ENCODE results near the gene OSBP2. TPM values are rescaled to one million over a fixed set of nuclear protein-coding genes. Genes with fewer than 3 reads are reported as not detected.

OSBP2 gene
- total and polyA plus RNA-seq, 10 of the 15 experiments (the other 5 are each of a cell fraction or from before 2014, with no cell fraction given) = 0.11 to 7.7 (median 3.6) TPM

GRCh38 chr22:30718938-30719337, 24.3 kb downstream of the OSBP2 start (continued):
- TF ChIP-seq ZNF687 (IDR thresholded peaks at IDR 0.05) (no peak), ZNF274 (IDR thresholded peaks at IDR 0.05; ENCODE audit: insufficient read depth, insufficient read length) (no peak), PAX8 (IDR thresholded peaks at IDR 0.05) (no peak)

- no peak overlapping the region for H3K4me3 ChIP-seq
- FAIRE-seq (peak; percentile 23), ATAC-seq (peak; percentile 49), DNase-seq (ENCODE audit: low read depth, low spot score) (no peak)
- in situ Hi-C loops (cut with MboI) (no loop called here), intact Hi-C loops (cut with micrococcal nuclease; ENCODE audit: unreplicated experiment) (no loop called here)
- no peak overlapping the region for H3K4me2 ChIP-seq (ENCODE audit: control insufficient read depth, insufficient read depth)
- BruUV-seq (replicated peaks) = no TSS peak
- no peaks in the 10 kb centered on the region for H3K27me3 ChIP-seq (replicated peaks in 1 of 2; ENCODE audit: control insufficient read depth in 2 of 2, insufficient read depth in 2 of 2, low read length in 1 of 2)
- H3K9ac ChIP-seq (ENCODE audit: control insufficient read depth, insufficient read depth, low read length) = no peak overlapping the region
- ChIA-PET SMC1A (ENCODE audit: uncharacterized antibody, unreplicated experiment) (interaction anchor here (1.7 to 2.3 kb wide), 3 partner anchors 20 to 34 kb away, joined by 3 to 8 read pairs (median 4); no protein-coding TSS in a partner anchor), RAD21 (ENCODE audit: unreplicated experiment) (interaction anchor here (0.8 kb wide), 1 partner anchor 77 kb away, joined by 3 read pairs; no protein-coding TSS in a partner anchor), POLR2A (interaction anchor here (0.6 kb wide), 1 partner anchor 191 kb away, joined by 3 read pairs; no protein-coding TSS in a partner anchor), CTCF (interaction anchor here (1.0 to 2.2 kb wide), 2 partner anchors 35 to 114 kb away, joined by 3 to 9 read pairs; no protein-coding TSS in a partner anchor)
- H3K9me3 ChIP-seq (replicated peaks; ENCODE audit: control insufficient read depth, insufficient read depth, low read length) = no peaks in the 10 kb centered on the region
- H3K79me2 ChIP-seq (ENCODE audit: control insufficient read depth, insufficient read depth, low read length) = no peaks in the 10 kb centered on the region
- H3K36me3 ChIP-seq (ENCODE audit: control insufficient read depth in 2 of 2, insufficient read depth in 2 of 2, low read length in 1 of 2) = no peaks in the 10 kb centered on the region
- TF ChIP-seq IKZF2 (IDR thresholded peaks at IDR 0.05) (peak; percentile 48 to 55; a peak in 2 of 4 replicates), JUNB (IDR thresholded peaks at IDR 0.05) (peak; percentile 39; the same call in 1 of the 2 replicates), SPI1 (IDR thresholded peaks at IDR 0.05; ENCODE audit: borderline replicate concordance, insufficient read depth, low read depth, low read length) (peak; percentile 3; the same call in 1 of the 2 replicates), BCL11A (IDR thresholded peaks at IDR 0.05; ENCODE audit: low read depth, low read length) (no peak), EED (IDR thresholded peaks at IDR 0.05; ENCODE audit: low read depth) (0 out of 2 replicates have a peak, but pooled peaks have one; percentile 18), HSF1 (IDR thresholded peaks at IDR 0.05; ENCODE audit: low read depth, low read length) (no peak), IKZF1 (conservative IDR thresholded peaks at IDR 0.05) (peak; percentile 57), POLR2AphosphoS2 (IDR thresholded peaks at IDR 0.05; ENCODE audit: low read depth, low read length) (no peak)
- H3K27ac ChIP-seq (ENCODE audit: control insufficient read depth, insufficient read depth) = no peak overlapping the region
- no peaks in the 10 kb centered on the region for H3K4me1 ChIP-seq (ENCODE audit: control insufficient read depth, insufficient read depth, low read length)
- H2AFZ ChIP-seq (ENCODE audit: control insufficient read depth, low read depth, low read length) = no peak overlapping the region
- no peaks in the 10 kb centered on the region for H4K20me1 ChIP-seq (ENCODE audit: control insufficient read depth, insufficient read depth)
- WGBS (ENCODE audit: insufficient coverage, insufficient replicate concordance, low lambda C conversion rate, missing lambda C conversion rate) = 63% methylated on average over 5 of the region's 5 CpGs
Measured at GRCh38 chr22:30720263-30720837, 25.7 kb downstream of the OSBP2 start.
